GM19463 (cell line): ENCODE data around the gene HTR3B.
"Not testable (repeated sequence)": the region's sequence is repeated elsewhere in the genome, so short reads cannot be mapped to it uniquely, and the experiment has no call there.

Experiments
- ATAC-seq: cut with Tn5 transposase; IDR thresholded peaks from one replicate; pipeline ENCODE4 v1.9.1; 2021; ENCODE audit warnings: mild to moderate bottlenecking, moderate library complexity; ENCODE audit not compliant: unreplicated experiment

HTR3B gene, protein sequence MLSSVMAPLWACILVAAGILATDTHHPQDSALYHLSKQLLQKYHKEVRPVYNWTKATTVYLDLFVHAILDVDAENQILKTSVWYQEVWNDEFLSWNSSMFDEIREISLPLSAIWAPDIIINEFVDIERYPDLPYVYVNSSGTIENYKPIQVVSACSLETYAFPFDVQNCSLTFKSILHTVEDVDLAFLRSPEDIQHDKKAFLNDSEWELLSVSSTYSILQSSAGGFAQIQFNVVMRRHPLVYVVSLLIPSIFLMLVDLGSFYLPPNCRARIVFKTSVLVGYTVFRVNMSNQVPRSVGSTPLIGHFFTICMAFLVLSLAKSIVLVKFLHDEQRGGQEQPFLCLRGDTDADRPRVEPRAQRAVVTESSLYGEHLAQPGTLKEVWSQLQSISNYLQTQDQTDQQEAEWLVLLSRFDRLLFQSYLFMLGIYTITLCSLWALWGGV

DNA sequence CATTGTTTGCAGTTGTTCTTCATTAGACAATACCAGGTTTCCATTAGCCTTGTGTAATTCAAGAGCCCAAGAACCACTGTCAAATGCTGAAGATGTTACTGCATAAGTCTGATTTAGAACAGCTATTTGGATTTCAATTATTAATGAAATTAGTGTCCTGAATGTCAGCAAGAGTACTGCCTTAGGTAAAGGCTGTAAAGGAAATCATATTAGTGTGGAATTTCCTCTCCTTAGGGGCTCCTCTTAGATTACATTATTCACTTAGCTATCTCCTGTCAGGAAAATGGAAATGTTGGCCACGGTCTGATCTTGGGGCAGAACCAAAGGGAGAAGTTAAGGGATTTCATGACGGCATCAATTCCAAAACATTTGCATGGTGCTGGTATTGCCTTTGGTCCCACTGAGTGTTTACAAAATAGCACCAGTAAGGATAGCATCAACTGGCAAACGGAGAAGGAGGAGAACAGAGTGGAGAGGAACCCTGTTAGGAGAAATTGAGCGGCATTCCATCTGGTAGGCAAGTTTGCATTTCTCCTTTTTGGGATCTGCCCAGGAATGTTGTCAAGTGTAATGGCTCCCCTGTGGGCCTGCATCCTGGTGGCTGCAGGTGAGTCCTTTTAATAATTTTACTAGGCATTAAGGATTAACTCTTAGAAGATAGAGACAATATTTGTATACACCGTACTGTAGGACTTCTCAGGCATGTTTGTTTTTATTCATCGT, at the start of gene HTR3B:
HTR3B (plus strand) TSS at position 418 of the 723 bp plus-strand sequence; CDS start at position 556, 138 bp downstream.
- no peak for ATAC-seq

DNA sequence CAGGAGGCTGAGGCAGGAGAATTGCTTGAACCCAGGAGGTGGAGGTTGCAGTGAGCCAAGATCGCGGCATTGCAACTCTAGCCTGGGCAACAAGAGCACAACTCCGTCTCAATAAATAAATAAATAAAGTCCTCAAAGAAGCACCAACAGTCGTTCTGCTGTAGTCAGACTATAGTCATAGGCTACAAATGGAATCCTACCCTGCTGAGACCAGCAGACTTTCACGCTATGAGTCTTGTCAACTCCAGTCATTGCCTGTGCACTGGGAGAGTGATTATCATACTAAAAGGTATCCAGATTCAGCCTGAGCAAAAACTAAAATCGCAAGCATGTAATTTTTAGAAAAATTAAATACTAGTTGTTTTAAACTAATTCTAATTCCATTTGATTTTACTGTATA, 48.8 kb upstream of the HTR3B start:
- ATAC-seq = no peak

GRCh38 chr11:113856966-113857759, 47.4 kb upstream of the HTR3B start:
- ATAC-seq = no peak

DNA sequence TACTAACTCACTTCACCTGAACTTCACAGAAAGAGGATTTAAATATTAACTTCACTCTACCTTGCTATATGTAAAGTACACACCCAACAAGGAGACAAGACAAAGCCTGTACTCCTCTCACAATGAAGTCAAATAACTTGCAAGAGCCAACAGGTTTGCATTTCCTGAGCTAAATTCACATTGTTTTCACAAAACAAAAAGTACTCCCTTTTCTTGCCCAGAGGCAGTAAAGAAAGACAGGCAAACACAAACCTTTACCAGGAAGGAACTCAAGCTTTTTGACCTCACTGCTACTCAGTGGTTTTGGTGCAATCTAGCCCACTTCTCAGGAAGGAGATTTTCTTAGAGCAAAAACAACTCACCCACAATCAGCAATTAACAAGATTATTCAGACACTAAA, 44.9 kb upstream of the HTR3B start:
- ATAC-seq = no peak

DNA sequence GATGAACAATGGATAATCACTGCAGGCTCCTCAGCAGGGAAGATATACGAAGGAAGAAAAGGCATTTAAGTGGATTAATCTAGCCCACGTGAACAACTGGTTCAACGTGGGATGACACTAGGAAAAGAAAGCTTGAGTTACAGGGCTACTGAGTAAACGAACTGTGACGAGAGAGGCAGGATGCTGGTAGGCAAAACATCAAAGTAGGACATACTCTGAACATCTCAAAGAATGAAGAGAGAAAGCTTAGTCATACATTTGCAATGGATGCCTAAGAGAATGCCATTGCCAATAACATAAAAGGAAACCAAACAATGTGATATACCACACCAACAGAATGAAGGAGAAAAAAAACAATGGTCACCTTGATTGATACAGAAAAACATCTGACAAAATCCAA, 42.2 kb upstream of the HTR3B start:
- ATAC-seq = no peak

DNA sequence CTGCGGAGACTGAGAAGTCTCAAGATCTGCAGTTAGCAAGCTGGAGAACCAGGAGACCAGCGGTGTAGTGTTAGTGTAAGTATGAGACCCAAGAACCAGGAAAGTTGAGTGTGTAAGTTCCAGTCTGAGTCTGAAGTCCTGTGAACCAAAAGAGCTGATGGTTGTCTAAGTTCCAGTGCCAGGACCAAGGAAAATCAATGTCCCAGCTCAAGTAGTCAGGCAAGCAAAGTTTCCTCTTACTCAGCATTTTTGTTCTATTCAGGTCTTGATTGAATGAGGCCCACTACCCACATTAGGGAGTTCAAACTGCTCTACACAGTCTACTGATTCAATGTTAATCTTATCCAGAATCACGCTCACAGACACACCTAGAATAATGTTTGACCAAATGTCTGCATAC, 40.2 kb upstream of the HTR3B start:
- ATAC-seq = no peak

DNA sequence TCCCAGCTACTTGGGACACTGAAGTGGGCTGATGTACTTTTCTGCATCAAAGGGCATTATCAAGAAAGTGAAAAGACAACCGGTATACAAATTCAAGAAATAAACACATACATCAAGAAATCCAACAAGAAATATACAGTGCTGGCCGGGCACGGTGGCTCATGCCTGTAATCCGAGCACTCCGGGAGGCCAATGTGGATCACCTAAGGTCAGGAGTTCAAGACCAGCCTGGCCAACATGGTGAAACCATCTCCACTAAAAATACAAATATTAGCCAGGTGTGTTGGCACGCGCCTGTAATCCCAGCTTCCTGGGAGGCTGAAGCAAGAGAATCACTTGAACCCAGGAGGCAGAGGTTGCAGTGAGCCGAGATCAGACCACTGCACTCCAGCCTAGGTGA, 38.7 kb upstream of the HTR3B start:
- ATAC-seq = no peak

DNA sequence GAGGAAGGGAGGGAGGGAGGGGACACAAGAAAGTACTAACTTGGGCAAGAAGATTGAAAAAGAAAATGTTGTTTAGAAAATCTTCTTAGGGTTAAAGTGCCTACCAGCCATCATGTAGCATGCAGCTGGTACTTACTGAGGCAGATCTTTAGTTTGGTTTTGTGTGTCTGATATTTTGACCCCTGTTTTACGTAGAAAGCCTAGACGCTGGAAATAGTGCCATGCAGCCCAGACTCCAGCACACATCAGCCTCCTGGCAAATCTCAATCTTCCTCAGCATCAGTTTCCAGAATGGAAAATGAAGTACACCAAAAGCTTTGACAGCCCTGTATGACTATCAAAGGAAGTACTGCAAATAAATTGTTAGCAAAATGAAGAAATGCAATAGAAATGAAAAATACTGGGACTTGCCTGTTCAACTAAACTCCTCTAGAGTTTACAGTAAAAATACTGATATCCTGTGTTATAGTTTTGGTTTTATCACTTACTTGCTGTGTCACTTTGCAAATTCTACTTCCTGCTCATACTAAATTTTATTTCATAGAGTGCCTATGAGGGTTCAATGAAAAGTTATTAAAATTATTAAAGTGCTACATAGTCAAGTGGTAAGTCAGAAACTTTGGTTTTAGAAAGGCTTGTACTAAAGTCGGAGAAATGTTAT, 36.6 kb upstream of the HTR3B start:
- ATAC-seq = no peak

GRCh38 chr11:113871336-113871735, 33.3 kb upstream of the HTR3B start:
- ATAC-seq = no peak

- no peak for ATAC-seq
Observed at GRCh38 chr11:113873236-113873626, 31.4 kb upstream of the HTR3B start.

GRCh38 chr11:113874096-113874495, 30.5 kb upstream of the HTR3B start:
- ATAC-seq = no peak

- ATAC-seq = peak; percentile 29
Observed at GRCh38 chr11:113874581-113875233, 29.9 kb upstream of the HTR3B start.

GRCh38 chr11:113875234-113876073, 29.1 kb upstream of the HTR3B start, which contains the start of gene USP28:
Gene USP28, minus strand, starts transcription at chr11:113875572. Its CDS starts 71 bp downstream, at chr11:113875501.
- ATAC-seq = peak; percentile 88

DNA sequence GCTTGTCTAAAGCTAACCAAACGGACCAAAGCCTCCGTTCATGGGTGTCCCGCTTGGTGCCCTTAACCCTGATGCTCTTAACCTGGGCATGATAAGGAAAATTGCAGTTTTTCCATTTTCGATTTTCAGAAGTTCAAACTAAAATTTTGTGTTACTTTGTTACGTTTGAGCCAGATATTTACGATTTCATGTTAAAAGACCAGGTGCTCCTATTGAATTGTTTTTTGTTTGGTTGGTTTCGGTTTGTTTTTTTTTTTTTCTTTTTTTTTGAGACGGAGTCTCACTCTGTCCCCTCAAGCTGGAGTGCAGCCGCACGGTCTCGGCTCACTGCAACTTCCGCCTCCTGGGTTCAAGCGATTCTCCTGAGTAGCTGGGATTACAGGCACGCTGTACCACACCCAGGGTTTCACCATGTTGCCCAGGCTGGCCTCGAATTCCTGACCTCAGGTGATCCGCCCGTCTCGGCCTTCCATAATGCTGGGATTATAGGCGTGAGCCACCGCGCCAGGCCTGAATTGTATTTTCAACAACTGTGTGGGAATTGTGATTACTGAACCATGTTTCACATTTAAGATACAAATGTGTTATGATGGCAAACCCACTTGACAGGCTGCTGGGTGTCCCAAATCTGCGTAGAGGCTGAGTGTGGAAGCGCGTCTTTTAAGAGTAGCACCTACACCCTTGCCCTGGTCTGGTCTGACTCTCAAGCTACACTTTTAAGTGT, 28.4 kb upstream of the HTR3B start:
- ATAC-seq = no peak

- no peak for ATAC-seq
Observed at GRCh38 chr11:113876798-113877669, 27.6 kb upstream of the HTR3B start.

DNA sequence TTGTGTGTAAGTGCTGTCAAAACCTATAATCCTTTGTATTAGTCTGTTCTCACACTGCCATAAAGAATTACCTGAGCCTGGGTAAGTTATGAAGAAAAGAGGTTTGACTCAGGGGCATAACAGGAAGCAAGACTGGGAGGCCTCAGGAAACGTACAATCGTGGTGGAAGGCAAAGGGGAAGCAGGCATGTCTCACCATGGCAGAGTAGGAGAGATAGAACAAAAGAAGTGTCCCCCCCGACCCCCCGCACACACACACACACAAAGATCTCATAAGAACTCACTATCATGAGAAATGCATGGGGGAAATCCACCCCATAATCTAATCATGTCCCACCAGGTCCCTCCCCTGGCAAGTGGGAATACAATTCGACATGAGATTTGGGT, 26.9 kb upstream of the HTR3B start:
- no peak for ATAC-seq

GRCh38 chr11:113879446-113879845, 25.1 kb upstream of the HTR3B start:
- ATAC-seq = not testable (repeated sequence)

DNA sequence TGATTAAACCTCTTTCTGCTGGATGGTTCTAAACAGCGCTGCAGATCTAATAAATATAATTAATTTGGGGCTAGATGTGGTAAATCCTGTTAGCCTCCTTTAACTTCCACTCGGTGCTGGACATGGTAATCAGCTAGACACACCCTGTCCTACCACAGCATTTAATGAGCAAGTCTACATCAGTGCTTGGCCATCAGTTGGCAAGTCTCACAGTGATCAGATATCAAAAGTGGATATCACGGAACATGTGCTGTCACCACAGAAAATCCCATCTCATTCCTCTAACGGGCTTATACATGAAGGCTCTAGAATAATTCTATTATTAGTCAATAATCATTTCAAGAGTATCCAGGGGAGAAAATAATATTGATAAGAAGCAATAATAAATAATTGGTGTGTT, 23.6 kb upstream of the HTR3B start:
- no peak for ATAC-seq
